Stomach smooth muscle (tissue), 2 donors: Measurements from ENCODE around the gene ITGB8.
A peak's percentile ranks its signal among the peaks of the same experiment; 100 is the strongest.

ENCODE experiments used
- H3K27ac ChIP-seq: one replicate; pipeline ENCODE4 v1.7.0; 2013; ENCODE audit warnings: mild to moderate bottlenecking, low read length, inconsistent platforms
- H3K27me3 ChIP-seq, 2 donors: one replicate each; pipeline ENCODE4 v1.7.0; 2013; ENCODE audit warnings: low read length in 2 of 2; ENCODE audit not compliant: insufficient read depth in 2 of 2, control insufficient read depth in 1 of 2
- H3K36me3 ChIP-seq, 2 donors: one replicate each; pipeline ENCODE4 v1.7.0; 2013; ENCODE audit warnings: low read length in 2 of 2; ENCODE audit not compliant: control insufficient read depth in 2 of 2, insufficient read depth in 2 of 2
- H3K4me1 ChIP-seq: one replicate; pipeline ENCODE4 v1.7.0; 2013; ENCODE audit warnings: low read length; ENCODE audit not compliant: control insufficient read depth, insufficient read depth
- H3K4me3 ChIP-seq, 2 donors: one replicate each; pipeline ENCODE4 v1.7.0; 2013; ENCODE audit warnings: low read length in 2 of 2
- H3K9ac ChIP-seq, 2 donors: one replicate each; pipeline ENCODE4 v1.7.0; 2013; ENCODE audit warnings: low read length in 2 of 2, mild to moderate bottlenecking in 1 of 2
- H3K9me3 ChIP-seq, 2 donors: one replicate each; pipeline ENCODE4 v1.7.0; 2013; ENCODE audit warnings: low read length in 2 of 2; ENCODE audit not compliant: control insufficient read depth in 2 of 2
- donor health status: healthy.
- donor health status: Pancreatic carcinoma.

The ITGB8 gene

GRCh38 chr7:20402747-20403230, 72.1 kb downstream of the ITGB8 start:
- H3K27me3 ChIP-seq: no peaks in the 10 kb centered on the region
- no peak overlapping the region for H3K4me3 ChIP-seq
- no peak overlapping the region for H3K9ac ChIP-seq
- H3K4me1 ChIP-seq: peaks cover 10% of the 10 kb centered on the region
- no peaks in the 10 kb centered on the region for H3K9me3 ChIP-seq
- no peak overlapping the region for H3K27ac ChIP-seq
- H3K36me3 ChIP-seq: peaks cover 3 to 7% of the 10 kb centered on the region in 2 donors

GRCh38 chr7:20403331-20403730, 72.6 kb downstream of the ITGB8 start:
- Histone ChIP-seq H3K27ac (no peak overlapping the region), H3K9ac (no peak overlapping the region), H3K4me3 (no peak overlapping the region), H3K27me3 (no peaks in the 10 kb centered on the region), H3K36me3 (peaks cover 3 to 7% of the 10 kb centered on the region in 2 donors), H3K4me1 (peaks cover 14% of the 10 kb centered on the region), H3K9me3 (no peaks in the 10 kb centered on the region)

- peaks cover 19% of the 10 kb centered on the region for H3K4me1 ChIP-seq
- H3K27me3 ChIP-seq: no peaks in the 10 kb centered on the region
- H3K36me3 ChIP-seq: peaks cover 3 to 7% of the 10 kb centered on the region in 2 donors
- no peak overlapping the region for H3K9ac ChIP-seq
- H3K4me3 ChIP-seq: no peak overlapping the region
- no peaks in the 10 kb centered on the region for H3K9me3 ChIP-seq
- H3K27ac ChIP-seq: no peak overlapping the region
These were observed 73.6 kb downstream of the ITGB8 start for GRCh38 chr7:20404320-20404719.

- Histone ChIP-seq H3K27ac (peak overlapping the region; percentile 12), H3K4me1 (peaks cover 17% of the 10 kb centered on the region), H3K4me3 (no peak overlapping the region), H3K36me3 (peaks cover 3 to 7% of the 10 kb centered on the region in 2 donors), H3K9ac (no peak overlapping the region), H3K9me3 (no peaks in the 10 kb centered on the region), H3K27me3 (no peaks in the 10 kb centered on the region)
These were observed 77.1 kb downstream of the ITGB8 start for GRCh38 chr7:20407585-20408466.

GRCh38 chr7:20408467-20408826, 77.7 kb downstream of the ITGB8 start:
- Histone ChIP-seq H3K27me3 (no peaks in the 10 kb centered on the region), H3K4me1 (peaks cover 17% of the 10 kb centered on the region), H3K27ac (peak overlapping the region; percentile 12), H3K9ac (no peak overlapping the region), H3K9me3 (no peaks in the 10 kb centered on the region), H3K36me3 (peaks cover 3 to 7% of the 10 kb centered on the region in 2 donors), H3K4me3 (no peak overlapping the region)

- H3K36me3 ChIP-seq: peaks cover 0 to 2% of the 10 kb centered on the region in 2 donors
- no peak overlapping the region for H3K27ac ChIP-seq
- no peak overlapping the region for H3K9ac ChIP-seq
- H3K27me3 ChIP-seq: no peaks in the 10 kb centered on the region
- H3K4me1 ChIP-seq: peaks cover 17% of the 10 kb centered on the region
- H3K9me3 ChIP-seq: no peaks in the 10 kb centered on the region
- no peak overlapping the region for H3K4me3 ChIP-seq
These were observed 79.3 kb downstream of the ITGB8 start for GRCh38 chr7:20409961-20410360.

- peaks cover 17% of the 10 kb centered on the region for H3K4me1 ChIP-seq
- H3K27me3 ChIP-seq: no peaks in the 10 kb centered on the region
- no peak overlapping the region for H3K9ac ChIP-seq
- H3K9me3 ChIP-seq: no peaks in the 10 kb centered on the region
- H3K4me3 ChIP-seq: no peak overlapping the region
- H3K36me3 ChIP-seq: no peaks in the 10 kb centered on the region
- no peak overlapping the region for H3K27ac ChIP-seq
These were observed 80.7 kb downstream of the ITGB8 start for GRCh38 chr7:20411372-20411771.

GRCh38 chr7:20412032-20412431, 81.3 kb downstream of the ITGB8 start:
- Histone ChIP-seq H3K9ac (no peak overlapping the region), H3K27me3 (no peaks in the 10 kb centered on the region), H3K4me1 (peaks cover 15% of the 10 kb centered on the region), H3K4me3 (no peak overlapping the region), H3K27ac (no peak overlapping the region), H3K36me3 (no peaks in the 10 kb centered on the region), H3K9me3 (no peaks in the 10 kb centered on the region)

GRCh38 chr7:20417260-20417659, 86.6 kb downstream of the ITGB8 start:
- no peak overlapping the region for H3K4me3 ChIP-seq
- no peak overlapping the region for H3K27ac ChIP-seq
- no peaks in the 10 kb centered on the region for H3K27me3 ChIP-seq
- no peaks in the 10 kb centered on the region for H3K4me1 ChIP-seq
- H3K9ac ChIP-seq: no peak overlapping the region
- no peaks in the 10 kb centered on the region for H3K9me3 ChIP-seq
- H3K36me3 ChIP-seq: no peaks in the 10 kb centered on the region

- no peaks in the 10 kb centered on the region for H3K4me1 ChIP-seq
- no peaks in the 10 kb centered on the region for H3K9me3 ChIP-seq
- no peaks in the 10 kb centered on the region for H3K27me3 ChIP-seq
- H3K4me3 ChIP-seq: no peak overlapping the region
- no peaks in the 10 kb centered on the region for H3K36me3 ChIP-seq
- no peak overlapping the region for H3K9ac ChIP-seq
- no peak overlapping the region for H3K27ac ChIP-seq
These were observed 87.1 kb downstream of the ITGB8 start for GRCh38 chr7:20417675-20418382.

GRCh38 chr7:20424500-20424899, 93.8 kb downstream of the ITGB8 start:
- Histone ChIP-seq H3K9me3 (no peaks in the 10 kb centered on the region), H3K4me3 (no peak overlapping the region), H3K4me1 (no peaks in the 10 kb centered on the region), H3K9ac (no peak overlapping the region), H3K27me3 (no peaks in the 10 kb centered on the region), H3K27ac (no peak overlapping the region), H3K36me3 (no peaks in the 10 kb centered on the region)
